GM21390 (cell line): Measurements from ENCODE around the gene FAM53A.

Experiments
- ATAC-seq: cut with Tn5 transposase; IDR thresholded peaks from one replicate; pipeline ENCODE4 v1.9.1; 2021; ENCODE audit not compliant: unreplicated experiment

The FAM53A gene

GRCh38 chr4:1595789-1596325, 88.3 kb downstream of the FAM53A start:
- ATAC-seq: no peak

DNA sequence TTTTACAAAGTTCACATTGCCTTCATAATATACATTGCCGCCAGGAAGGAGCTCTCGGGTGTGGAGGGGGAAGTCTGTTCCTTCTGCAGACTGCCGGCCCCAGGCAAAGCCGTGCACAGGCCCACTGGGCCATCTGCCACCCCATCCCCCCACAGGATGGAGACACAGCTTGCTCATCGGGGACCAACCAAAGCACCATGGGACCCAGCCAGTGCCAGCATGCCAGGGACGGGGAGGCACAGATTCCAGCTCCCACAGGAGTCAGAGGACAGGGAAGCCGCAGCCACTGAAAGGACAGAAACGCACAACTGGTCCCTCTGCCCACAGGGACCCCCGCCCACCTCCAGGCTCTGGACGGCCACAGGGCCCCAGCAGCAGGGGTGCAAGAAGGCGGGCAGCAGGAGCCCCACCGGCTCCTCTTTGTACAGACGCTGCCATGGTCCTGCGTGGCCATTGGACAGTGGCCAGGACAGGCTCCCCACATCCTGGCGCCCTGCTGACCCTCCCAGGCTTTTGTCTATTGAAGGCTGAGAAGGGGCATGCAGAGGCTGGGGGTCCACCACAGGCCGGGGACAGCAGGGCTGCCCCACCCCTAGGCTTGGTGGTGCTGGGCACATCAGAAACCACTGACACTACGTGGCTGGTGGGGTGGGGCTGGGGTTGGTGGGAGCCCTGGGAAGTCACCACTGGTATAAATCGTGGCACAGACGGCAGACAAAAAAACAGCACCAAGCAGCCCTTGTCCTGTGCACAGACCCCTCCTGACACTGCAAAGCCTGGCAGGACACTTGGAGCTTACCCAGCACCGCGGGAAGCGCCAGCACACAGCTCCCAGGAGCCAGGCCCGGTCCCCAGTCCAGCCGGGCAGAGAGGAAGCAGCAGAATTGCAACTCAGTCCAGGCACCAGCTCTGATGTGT, 89.0 kb downstream of the FAM53A start:
- ATAC-seq: no peak

DNA sequence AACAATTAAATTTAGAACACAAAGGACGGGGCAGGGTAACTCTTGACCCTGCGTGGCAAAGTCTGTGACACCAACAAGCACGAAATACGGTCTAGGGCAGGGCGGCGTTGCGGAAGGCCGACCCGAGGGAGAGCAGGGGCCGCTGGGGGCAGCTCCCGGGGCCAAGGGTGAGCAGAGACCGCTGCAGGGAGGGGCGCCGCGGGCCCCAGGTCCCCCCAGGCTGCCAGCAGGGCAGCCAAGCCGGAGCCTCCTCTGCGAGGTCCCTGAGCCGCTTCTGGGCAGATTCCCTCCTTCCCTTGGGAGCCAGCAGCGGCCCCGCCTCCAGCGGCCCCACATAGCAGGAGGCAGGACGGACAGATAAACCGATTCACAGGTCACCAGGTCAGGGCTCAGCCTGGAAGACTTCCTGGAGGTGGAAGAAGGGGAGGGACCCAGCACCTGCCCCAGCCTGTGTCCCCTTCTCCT, 90.2 kb downstream of the FAM53A start:
- no peak for ATAC-seq

- no peak for ATAC-seq
Measured at GRCh38 chr4:1593458-1593857, 90.7 kb downstream of the FAM53A start.

DNA sequence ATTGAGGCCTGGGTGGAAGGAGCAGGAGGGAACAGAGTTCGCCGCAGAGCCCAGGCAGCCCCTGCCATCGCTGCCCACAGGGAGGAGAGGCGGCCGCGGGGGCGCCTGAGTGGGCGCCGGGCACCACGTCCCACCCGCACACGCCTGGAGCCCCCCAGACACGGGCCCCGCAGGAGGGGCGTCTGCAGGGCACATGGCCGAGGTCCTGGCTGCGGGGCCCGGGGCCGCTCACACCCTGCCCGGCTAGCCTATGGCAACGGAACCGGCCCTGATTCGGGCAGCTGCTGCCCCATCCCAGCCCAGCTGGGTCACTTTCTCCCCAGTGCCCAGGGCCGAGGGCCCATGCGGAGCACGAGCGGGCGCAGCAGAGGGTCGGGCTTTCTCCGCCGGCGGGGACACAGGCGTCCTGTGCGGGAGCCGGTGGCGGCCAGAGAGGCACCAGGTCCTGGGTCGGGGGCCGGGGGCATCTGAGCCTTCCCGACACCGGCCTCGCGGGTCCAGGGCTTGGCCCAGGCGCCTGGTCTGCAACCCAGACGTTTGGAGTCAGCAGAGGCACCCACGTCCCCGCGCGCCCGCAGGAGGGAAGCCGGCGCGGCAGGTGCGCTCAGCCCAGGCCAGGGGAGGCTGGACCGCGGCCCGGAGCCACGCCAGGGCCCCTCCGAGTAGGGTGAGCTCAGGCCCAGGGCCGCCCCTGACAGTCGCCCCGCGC, 91.2 kb downstream of the FAM53A start:
- ATAC-seq: no peak

DNA sequence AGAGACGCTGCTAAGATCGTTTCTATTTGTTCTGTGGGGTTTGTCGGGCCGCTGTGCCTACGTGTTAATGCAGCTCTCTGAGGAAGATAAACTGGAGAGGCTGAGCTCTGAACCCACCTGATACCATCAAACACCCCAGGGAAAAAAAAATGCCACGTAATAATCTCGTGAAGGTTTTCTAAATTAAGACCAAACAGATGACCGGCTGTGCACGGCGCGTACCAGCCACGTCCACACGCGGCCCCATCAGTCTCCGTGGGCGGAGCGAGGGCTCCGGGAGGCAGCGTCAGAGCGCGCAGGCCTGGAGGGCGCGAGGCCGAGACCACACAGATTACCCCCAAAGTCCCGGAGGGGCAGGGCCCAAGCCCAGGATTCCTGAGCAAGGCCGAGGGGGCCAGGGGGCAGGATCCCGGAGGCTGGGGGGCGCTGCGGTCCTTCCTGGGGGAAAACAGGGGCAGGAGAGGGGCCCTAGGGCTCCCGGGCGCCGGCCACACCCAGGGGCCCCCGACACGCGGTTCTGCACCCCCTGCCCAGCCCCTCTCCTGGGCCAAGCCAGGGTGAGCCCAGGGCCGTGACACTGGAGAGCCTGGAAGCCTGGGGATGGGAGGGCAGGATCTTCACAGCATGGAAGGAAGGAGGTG, 91.9 kb downstream of the FAM53A start:
- ATAC-seq: no peak

GRCh38 chr4:1591107-1591506, 93.0 kb downstream of the FAM53A start:
- ATAC-seq: no peak

GRCh38 chr4:1590244-1590643, 93.9 kb downstream of the FAM53A start:
- ATAC-seq: no peak
